ENCODE results near the gene FSCN2.

DNA sequence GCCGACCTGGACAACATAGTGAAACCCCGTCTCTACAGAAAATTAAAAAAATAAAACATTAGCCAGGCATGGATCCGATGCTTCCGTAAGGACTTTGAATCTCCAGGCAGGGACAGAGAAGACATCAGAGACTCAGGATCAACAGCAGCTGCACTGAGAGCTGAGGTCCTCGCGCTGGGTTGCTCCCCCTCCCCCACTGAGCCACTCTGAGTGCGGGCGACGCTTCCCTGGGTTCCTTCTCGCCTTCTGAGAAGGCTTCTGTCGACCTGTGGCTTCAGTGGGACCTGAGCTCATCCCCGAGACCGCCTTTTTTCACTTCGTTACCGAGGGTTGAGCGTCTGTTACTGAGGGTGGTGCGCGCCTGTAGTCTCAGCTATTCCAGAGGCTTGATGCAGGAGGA, 36.0 kb upstream of the FSCN2 start:
- TF ChIP-seq, protein P1, sequence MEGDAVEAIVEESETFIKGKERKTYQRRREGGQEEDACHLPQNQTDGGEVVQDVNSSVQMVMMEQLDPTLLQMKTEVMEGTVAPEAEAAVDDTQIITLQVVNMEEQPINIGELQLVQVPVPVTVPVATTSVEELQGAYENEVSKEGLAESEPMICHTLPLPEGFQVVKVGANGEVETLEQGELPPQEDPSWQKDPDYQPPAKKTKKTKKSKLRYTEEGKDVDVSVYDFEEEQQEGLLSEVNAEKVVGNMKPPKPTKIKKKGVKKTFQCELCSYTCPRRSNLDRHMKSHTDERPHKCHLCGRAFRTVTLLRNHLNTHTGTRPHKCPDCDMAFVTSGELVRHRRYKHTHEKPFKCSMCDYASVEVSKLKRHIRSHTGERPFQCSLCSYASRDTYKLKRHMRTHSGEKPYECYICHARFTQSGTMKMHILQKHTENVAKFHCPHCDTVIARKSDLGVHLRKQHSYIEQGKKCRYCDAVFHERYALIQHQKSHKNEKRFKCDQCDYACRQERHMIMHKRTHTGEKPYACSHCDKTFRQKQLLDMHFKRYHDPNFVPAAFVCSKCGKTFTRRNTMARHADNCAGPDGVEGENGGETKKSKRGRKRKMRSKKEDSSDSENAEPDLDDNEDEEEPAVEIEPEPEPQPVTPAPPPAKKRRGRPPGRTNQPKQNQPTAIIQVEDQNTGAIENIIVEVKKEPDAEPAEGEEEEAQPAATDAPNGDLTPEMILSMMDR (IDR thresholded peaks at IDR 0.05): no peak
- no peak for TF ChIP-seq POLR2A (IDR thresholded peaks at IDR 0.05)
